GM12872 (cell line): ENCODE results near the gene TRIM69.

Source experiments
- TF ChIP-seq, protein P1 (sequence below): IDR thresholded peaks from 3 replicates; pipeline ENCODE4 v1.5.1; 2011; ENCODE audit warnings: low read depth, mild to moderate bottlenecking, low read length, moderate library complexity; ENCODE audit not compliant: insufficient read depth

The TRIM69 gene

GRCh38 chr15:44782516-44782915, 46.2 kb downstream of the TRIM69 start:
- TF ChIP-seq, protein P1, sequence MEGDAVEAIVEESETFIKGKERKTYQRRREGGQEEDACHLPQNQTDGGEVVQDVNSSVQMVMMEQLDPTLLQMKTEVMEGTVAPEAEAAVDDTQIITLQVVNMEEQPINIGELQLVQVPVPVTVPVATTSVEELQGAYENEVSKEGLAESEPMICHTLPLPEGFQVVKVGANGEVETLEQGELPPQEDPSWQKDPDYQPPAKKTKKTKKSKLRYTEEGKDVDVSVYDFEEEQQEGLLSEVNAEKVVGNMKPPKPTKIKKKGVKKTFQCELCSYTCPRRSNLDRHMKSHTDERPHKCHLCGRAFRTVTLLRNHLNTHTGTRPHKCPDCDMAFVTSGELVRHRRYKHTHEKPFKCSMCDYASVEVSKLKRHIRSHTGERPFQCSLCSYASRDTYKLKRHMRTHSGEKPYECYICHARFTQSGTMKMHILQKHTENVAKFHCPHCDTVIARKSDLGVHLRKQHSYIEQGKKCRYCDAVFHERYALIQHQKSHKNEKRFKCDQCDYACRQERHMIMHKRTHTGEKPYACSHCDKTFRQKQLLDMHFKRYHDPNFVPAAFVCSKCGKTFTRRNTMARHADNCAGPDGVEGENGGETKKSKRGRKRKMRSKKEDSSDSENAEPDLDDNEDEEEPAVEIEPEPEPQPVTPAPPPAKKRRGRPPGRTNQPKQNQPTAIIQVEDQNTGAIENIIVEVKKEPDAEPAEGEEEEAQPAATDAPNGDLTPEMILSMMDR = no peak

- TF ChIP-seq, protein P1 = no peak
Observed at GRCh38 chr15:44788748-44789147, 52.4 kb downstream of the TRIM69 start.

GRCh38 chr15:44790215-44790614, 53.9 kb downstream of the TRIM69 start:
- TF ChIP-seq, protein P1 = no peak

DNA sequence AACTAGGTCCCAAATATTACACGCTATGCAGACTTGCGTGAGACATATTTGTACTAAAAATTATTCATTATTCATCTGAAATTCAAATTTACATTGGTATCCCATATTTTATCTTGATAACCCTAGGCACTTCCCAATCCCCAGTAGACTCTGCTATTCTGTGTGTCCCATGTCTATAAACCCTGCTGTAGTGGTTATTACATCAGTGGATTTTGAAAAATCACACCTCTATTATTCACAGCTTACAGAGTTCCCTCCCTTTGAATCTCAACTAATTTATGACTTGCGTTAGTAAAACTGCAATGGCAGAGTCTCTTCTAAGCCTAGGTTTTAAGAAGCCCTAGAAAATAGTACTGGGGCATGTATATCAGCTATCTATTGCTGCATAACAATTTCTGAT, 54.3 kb downstream of the TRIM69 start:
- TF ChIP-seq, protein P1 = no peak

DNA sequence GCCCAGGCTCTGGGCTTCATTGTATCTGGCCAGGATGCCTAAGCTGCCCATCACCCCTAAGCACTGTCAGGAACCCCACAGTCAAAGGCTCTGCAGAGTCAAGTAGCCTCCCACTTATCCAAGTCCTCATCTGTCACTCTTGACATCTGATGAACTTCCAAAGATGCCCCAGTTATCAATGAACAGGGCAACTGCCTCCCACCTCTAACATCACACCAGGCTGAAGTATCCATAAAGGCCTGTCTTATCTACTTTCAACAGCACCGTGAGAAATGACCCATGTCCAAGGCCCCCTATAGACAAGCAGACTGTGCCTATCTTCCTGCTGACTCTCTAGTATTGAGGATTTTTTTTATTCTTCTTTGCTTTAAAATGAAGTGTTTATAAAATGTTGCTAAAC, 56.4 kb downstream of the TRIM69 start:
- TF ChIP-seq, protein P1 = no peak

GRCh38 chr15:44794072-44794471, 57.7 kb downstream of the TRIM69 start:
- TF ChIP-seq, protein P1 = no peak

DNA sequence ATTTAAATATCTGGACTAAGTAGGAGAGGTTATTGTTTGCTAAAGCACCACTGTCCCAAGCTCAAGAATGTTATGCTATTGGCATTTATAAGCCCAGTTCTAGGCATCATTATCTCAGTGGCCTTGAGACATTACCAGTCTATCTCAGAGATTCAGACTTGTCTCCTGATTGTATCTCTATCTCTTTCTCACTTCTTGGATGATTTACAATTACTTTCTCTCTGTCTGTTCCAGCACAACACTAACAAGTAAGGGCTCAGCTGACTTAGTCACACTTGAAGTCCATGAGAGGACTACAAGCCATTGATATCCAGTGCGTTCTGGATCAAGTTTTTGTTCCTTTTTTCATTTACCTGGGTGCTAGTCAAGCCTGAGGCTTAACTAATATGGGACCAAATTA, 60.2 kb downstream of the TRIM69 start:
- TF ChIP-seq, protein P1 = no peak

DNA sequence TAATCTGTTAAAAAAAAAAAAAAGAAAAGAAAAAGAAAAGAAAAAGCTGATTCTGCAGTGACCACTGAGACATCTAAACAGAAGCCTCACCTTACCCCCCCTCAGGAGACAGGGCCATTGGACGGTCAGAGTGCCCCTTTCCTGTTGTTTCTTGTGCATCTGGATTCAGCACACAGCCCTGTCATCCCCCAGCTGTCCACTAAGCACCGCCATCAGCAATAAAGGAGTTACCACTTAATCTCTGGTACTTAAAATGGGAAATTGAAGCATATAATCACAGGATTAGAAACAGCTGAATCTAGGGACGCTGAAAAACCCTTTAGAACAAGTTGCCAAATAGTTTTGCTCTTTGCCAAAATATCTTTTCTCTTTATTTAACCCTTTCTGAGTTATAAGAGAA, 62.5 kb downstream of the TRIM69 start:
- TF ChIP-seq, protein P1 = peak; percentile 41
